ENCODE results near the gene CAGE1. TPM values are rescaled to one million over a fixed set of nuclear protein-coding genes. Genes with fewer than 3 reads are reported as not detected.
"Not testable (repeated sequence)": the region's sequence is repeated elsewhere in the genome, so short reads cannot be mapped to it uniquely, and the experiment has no call there.

The CAGE1 gene
- polyA plus RNA-seq, 4 donors = 0.20 to 0.27 TPM; not detected in 2

GRCh38 chr6:7411328-7411727 lies 21.8 kb upstream of the CAGE1 start:
- no peak for DNase-seq (ENCODE audit: low read depth in 4 of 4, low spot score in 2 of 4)

GRCh38 chr6:7410851-7411250 lies 21.3 kb upstream of the CAGE1 start:
- no peak for DNase-seq (ENCODE audit: low read depth in 4 of 4, low spot score in 2 of 4)

DNA sequence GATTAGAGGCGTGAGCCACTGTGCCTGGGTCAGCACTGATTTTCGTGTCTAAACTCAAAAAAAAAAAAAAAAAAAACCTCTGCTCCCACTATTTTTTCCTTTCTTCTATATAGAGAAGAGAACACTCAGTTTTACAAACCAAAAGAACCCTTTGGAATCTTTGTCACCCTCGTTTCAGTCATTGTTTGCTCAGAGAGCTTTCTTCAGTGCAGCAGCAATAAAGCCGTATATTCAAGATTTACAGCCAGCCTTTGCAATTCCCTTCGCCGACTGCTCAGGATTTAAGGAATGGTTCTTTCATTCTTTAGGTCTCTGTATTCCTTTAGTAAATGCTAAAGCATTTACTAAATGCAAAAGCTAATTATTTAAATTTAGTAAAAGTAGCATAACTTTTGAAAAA lies 20.2 kb upstream of the CAGE1 start:
- no peak for DNase-seq (ENCODE audit: low read depth in 4 of 4, low spot score in 2 of 4)

DNA sequence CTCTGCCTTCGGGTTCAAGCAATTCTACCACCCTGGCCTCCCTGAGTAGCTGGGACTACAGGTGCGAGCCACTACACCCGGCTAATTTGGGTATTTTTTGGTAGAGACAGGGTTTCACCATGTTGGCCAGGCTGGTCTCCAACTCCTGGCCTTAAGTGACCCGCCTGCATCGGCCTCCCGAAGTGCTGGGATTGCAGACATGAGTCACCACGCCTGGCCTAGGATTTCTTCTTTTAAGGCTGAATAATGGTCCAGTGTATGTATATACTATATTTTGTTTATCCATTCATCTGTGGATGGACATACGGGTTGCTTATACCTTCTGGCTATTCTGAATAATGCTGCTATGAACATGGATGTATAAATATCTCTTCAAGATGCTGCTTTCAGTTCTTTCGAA lies 17.2 kb upstream of the CAGE1 start:
- no peak for DNase-seq (ENCODE audit: low read depth in 4 of 4, low spot score in 2 of 4)

DNA sequence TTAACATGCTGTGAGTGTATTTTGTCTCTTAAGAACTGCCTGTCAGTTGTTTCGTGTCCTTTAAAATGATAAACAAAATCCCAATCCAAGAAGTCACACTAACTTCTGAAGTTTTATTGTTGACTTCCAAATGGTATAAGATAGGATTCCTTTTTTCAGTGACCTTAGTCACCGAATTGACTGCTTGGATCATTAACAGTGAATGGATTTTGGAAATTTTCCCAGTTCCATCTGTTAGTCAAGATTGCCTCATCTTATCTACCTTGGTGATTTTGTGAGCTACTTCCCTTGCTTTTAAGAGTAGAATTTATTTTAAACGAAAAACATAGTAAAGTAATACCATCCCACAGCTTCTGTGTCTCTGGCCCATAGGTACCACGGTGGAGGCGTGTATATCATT lies 15.0 kb upstream of the CAGE1 start:
- DNase-seq (ENCODE audit: low read depth in 4 of 4, low spot score in 2 of 4) = no peak

DNA sequence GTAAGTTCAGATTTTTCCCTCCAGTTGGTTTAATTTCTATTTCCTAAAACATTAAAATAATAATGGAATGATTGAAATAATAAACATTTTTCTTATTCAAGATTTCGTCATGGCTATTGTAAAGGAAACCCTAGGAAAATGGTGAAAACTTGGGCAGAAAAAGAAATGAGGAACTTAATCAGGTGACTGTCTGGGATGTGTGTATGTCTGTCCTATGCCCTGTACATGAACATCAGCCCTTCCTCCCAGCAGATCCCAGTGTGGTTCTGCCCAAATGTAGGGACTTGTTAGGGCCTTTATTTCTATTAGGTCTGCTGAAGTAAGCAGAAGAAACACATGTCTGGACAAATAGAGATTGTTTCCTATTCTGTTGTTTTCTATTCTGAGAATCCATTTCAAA lies 13.2 kb upstream of the CAGE1 start:
- DNase-seq (ENCODE audit: low read depth in 4 of 4, low spot score in 2 of 4) = no peak

DNA sequence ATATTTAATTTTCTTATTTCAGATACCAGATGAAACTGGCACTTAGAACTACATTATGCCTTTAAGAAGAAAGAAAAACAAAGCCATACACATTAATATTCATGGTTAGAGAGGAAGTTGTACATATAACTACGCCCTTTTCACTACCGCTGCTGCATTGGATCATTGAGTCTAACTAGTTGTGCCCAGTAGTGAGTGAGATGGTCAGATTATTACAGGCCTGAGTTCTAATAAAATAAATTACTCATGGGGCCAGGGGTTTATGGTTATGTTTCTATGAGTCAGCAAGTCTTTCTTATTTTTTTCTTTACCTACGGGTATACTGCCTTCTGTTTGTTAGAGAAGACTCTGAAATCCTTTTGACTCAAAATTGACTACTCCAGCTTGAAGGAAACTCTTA lies 11.5 kb upstream of the CAGE1 start:
- no peak for DNase-seq (ENCODE audit: low read depth in 4 of 4, low spot score in 2 of 4)

GRCh38 chr6:7392402-7392801 lies 2.9 kb upstream of the CAGE1 start:
- no peak for DNase-seq (ENCODE audit: low read depth in 4 of 4, low spot score in 2 of 4)

- DNase-seq (ENCODE audit: low read depth in 4 of 4, low spot score in 2 of 4) = no peak
These were observed 1.6 kb upstream of the CAGE1 start for GRCh38 chr6:7391151-7391550.

DNA sequence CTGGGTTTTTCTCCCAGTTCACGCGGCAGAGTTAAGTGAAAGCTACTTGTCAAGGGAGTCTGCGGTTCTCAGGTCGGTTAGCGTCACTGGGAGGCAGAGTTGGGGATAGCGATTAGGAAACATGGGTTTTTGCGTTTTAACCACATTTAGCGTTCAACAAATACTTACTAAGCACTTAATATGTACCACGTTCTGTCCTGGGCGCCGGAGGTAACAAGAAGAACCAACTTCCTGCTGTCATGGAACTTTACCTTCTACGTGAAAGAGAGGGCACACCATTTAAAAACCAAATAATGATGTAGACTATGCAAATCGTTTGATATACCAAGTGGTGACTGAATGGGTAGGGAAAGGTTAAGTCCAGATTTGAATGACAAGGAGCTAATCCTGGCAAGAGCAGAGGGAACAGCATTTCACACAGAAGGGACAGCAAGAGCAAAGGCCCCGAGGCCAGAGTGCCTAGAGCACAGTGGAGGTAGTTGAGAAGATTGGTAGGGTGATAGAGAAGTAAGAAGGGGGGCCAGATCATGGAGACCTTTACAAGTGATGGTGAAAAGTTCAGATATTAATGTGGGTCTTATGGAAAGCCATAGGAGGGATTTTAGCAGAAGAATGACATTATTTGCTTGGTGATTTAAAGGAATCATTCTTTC lies 810 bp upstream of the CAGE1 start:
- no peak for DNase-seq (ENCODE audit: low read depth in 4 of 4, low spot score in 2 of 4)

DNA sequence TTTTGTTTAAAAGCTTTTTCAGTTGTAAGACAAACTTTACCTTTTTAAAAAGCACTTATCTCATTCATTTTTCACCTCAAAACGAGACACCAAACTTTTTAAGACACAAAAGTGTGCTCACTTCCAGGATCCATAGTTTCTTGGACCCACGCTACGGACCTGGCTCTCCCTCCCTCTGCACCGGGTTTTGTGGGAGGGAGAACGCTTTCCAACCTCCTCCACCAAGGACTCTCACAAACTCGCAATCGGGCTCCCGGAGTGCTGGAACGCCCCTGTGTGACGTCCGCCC lies 436 bp downstream of the CAGE1 start:
- no peak for DNase-seq (ENCODE audit: low read depth in 4 of 4, low spot score in 2 of 4)

DNA sequence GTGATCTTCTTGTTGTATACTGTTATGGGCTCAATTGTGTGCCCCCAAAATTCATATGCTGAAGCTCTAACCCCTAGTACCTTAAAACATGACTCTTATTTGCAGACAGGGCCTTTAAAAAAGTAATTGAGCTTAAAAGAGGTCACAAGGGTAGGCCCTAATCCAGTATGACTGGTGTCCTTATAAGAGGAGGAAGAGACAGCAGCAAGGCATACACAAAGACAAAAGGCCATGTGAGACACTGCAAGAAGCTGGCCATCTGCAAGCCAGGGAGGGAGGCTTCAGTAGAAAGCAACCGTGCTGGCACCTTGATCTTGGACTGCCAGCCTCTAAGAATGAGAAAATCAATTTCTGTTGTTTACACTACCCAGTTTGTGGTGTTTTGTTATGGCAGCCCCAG lies 8.4 kb downstream of the CAGE1 start:
- no peak for DNase-seq (ENCODE audit: low read depth in 4 of 4, low spot score in 2 of 4)

DNA sequence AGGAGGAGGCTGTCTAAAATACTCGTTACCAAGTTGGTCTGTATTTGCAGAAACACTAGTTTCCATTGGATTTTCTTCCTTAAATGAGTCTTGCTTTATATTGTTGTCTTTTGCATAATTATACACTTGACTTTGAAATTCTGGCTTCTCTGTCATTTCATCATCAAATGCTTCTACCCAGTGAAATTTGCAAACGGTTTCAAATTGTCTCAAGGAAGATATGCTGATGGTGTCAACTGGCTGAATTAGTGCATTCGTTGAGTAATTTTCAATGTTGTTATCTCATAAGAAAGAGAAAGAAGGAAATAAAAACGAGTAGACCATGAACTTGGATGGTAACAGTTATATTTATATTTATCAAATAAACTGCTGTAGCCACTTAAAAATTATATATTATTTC lies 10.8 kb downstream of the CAGE1 start:
- DNase-seq (ENCODE audit: low read depth in 4 of 4, low spot score in 2 of 4) = no peak

DNA sequence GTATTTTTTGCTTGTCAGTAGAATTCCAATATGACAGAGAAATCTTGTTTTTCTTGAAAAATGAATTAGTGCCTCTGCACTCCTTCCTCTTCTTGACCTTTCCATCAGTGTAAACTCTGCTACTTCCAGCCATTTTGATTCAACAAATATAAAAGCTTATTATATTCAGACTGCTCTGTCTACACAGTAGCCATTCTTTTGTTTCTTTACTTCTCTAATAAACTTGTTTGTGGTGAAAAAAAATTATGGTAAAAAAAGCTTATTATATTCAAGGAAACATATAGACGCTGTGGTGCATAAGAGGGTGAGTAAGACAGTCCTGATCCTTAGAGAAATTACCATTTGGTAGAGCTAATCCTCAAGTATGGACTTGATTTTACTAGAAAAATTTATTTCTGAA lies 11.6 kb downstream of the CAGE1 start:
- DNase-seq (ENCODE audit: low read depth in 4 of 4, low spot score in 2 of 4) = no peak

DNA sequence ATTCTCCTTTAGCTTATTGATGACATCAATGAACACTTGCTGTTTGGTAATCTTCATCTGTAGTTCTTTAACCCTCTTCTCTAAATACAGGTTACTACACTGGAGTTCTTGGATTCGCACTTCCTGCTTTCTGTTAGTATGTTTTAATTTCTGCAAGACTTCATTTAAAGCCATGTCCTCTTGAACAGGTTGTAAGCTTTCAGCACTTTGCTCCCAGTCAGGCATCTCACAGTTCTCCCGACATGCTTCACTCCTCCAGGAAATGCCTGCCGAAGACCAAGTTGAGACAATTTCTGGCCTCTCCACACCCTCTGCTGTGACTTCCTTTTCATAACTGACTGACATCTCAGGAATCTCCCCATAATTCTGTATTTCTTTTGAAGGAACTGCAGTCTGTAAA lies 15.8 kb downstream of the CAGE1 start:
- no peak for DNase-seq (ENCODE audit: low read depth in 4 of 4, low spot score in 2 of 4)

DNA sequence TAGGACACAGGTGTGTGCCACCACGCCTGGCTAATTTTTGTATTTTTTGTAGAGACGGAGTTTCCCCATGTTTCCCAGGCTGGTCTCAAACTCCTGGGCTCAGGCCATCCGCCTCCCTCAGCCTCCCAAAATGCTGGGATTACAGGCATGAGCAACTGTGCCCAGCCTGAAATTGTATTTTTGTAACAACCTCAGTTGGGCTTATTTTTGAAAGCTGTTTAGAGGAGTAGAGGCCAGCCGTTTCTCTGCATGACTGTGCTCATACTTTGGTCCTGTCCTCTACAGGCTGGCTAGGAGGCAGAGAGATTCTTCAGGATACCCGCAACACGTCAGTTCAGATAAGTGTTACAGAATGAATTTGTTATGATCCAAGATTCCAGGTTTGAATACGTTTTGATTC lies 22.1 kb downstream of the CAGE1 start:
- no peak for DNase-seq (ENCODE audit: low read depth in 4 of 4, low spot score in 2 of 4)

- DNase-seq (ENCODE audit: low read depth in 4 of 4, low spot score in 2 of 4) = not testable (repeated sequence)
These were observed 37.6 kb downstream of the CAGE1 start for GRCh38 chr6:7351916-7352315.

DNA sequence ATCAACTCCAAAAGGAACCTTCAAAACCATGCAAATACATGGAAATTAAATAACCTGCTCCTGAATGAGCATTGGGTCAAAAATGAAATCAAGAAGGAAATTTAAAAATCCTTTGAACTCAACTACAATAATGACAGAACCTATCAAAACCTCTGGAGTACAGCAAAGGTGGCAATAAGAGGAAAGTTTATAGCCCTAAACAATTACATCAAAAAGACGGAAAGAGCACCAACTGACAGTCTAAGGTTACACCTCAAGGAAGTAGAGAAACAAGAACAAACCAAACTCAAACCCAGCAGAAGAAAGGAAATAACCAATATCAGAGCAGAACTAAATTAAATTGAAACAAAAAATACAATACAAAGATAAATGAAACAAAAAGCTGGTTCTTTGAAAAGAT lies 39.0 kb downstream of the CAGE1 start:
- not testable (repeated sequence) for DNase-seq (ENCODE audit: low read depth in 4 of 4, low spot score in 2 of 4)

DNA sequence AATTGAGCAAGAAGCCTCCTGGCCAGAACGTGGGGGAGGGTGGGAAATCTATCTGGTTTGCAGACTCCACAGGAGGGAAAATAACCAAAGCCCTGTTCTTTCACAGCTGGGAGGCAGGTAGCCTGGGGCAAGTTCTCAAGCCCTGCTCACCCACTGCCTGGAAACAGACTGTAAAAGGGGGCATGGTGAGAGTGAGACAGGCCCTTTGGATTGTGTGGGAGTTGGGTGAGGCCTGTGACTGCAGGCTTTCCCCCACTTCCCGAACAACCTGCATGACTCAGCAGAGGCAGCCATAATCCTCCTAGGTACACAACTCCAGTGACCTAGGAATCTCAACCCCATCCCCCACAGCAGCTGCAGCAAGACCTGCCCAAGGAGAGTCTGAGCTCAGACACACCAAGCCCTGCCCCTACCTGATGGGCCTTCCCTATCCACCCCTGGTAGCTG lies 42.0 kb downstream of the CAGE1 start:
- DNase-seq (ENCODE audit: low read depth in 4 of 4, low spot score in 2 of 4) = not testable (repeated sequence)

DNA sequence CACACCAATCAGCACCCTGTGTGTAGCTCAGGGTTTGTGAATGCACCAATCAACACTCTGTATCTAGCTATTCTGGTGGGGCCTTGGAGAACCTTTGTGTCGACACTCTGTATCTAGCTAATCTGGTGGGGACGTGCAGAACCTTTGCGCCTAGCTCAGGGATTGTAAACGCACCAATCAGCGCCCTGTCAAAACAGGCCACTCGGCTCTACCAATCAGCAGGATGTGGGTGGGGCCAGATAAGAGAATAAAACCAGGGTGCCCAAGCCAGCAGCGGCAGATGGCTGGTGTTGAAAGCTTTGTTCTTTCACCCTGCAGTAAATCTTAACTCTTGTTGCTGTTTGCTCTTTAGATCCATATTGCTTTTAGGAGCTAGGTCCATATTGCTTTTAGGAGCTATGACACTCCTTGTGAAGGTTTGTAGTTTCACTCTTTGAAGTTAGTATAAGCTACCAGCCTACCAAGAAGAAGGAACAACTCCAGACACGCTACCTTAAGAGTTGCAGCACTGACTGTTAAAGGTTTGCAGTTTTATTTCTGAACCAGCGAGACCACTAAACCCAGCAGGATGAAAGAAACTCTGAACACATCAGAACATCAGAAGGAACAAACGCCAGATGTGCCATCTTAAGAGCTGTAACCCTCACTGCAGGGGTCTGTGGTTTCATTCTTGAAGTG lies 44.6 kb downstream of the CAGE1 start:
- not testable (repeated sequence) for DNase-seq (ENCODE audit: low read depth in 4 of 4, low spot score in 2 of 4)

DNA sequence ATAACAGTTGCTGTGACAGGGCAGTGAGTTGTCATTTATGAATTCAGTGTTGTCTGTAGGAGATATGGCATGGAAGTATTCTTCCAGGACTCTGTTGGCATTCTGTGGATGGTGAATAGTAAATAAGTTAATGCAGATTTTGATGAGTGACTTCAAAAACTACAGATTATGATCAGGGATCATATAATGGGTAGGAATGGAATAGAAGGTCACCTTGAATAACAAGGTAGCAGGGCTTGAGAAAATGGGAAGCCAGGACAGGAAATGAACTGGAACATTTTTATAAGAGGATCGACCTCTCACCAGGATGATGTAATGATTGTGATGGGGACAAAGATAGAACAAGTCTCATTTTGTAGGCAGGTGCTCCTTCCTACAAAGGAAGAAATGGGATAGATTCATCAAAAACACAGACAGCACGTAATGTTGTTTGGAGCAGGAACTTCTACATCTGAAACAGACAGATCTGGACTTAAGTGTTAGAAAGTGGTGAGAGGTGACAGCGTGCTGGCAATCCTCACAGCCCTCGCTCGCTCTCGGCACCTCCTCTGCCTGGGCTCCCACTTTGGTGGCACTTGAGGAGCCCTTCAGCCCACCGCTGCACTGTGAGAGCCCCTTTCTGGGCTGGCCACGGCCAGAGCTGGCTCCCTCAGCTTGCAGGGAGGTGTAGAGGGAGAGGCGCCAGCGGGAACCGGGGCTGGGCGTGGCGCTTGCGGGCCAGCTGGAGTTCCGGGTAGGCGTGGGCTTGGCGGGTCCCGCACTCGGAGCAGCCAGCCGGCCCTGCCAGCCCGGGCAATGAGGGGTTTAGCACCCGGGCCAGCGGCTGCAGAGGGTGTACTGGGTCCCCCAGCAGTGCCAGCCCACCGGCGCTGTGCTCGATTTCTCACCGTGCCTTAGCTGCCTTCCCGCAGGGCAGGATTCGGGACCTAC lies 45.7 kb downstream of the CAGE1 start:
- no peak for DNase-seq (ENCODE audit: low read depth in 4 of 4, low spot score in 2 of 4)

Data from left renal cortex interstitium (tissue), 4 donors.